ENCODE results near the gene C2orf80. TPM values are rescaled to one million over a fixed set of nuclear protein-coding genes. Genes with fewer than 3 reads are reported as not detected.

The C2orf80 gene
- total RNA-seq, 2 donors from 2014 or later: 0.55 TPM; not detected in 1

DNA sequence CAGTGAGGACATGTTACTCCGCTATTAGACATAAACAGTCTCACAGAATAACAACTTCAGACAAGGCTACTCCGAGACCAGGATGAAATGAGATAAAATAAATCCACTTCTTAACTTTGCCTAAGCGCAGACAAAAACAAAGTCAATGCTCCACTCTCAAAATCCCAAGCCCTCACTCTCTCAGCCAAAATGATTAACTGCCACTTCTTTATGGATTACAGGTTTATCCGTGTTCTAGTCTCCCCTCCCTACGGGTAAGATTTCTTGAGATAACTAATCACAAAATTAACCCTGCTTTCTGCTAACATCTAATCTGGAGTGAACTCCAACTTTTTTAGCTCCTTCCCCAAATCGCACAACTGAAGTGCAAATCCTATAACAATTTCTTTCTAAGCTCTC lies 59.1 kb downstream of the C2orf80 start:
- Mint-ChIP-seq H3K27me3 (ENCODE audit: insufficient read depth) (no peaks in the 10 kb centered on the region), H3K4me3 (no peak overlapping the region), H3K36me3 (ENCODE audit: low read depth) (no peaks in the 10 kb centered on the region), H3K4me1 (peaks cover 10% of the 10 kb centered on the region), H3K9me3 (no peaks in the 10 kb centered on the region), H3K27ac (no peak overlapping the region)
- Histone ChIP-seq H3K27ac (ENCODE audit: low read depth, low read length) (no peak overlapping the region), H3K9me3 (ENCODE audit: control insufficient read depth, low read length) (no peaks in the 10 kb centered on the region), H3K4me1 (ENCODE audit: control insufficient read depth, insufficient read depth, low read length) (no peaks in the 10 kb centered on the region), H3K27me3 (ENCODE audit: control insufficient read depth, insufficient read depth, low read length, poor library complexity, severe bottlenecking) (no peaks in the 10 kb centered on the region), H3K36me3 (ENCODE audit: control insufficient read depth, insufficient read depth, low read length) (no peaks in the 10 kb centered on the region), H3K9ac (ENCODE audit: extremely low read depth, low read length, poor library complexity, severe bottlenecking) (no peak overlapping the region), H3K4me3 (ENCODE audit: low read length) (no peak overlapping the region)
- 89% methylated on average over 4 to 6 of the region's 6 CpGs for WGBS, 2 experiments (ENCODE audit: insufficient coverage in 1 of 2, insufficient read length in 1 of 2)
- TF ChIP-seq, protein P1, sequence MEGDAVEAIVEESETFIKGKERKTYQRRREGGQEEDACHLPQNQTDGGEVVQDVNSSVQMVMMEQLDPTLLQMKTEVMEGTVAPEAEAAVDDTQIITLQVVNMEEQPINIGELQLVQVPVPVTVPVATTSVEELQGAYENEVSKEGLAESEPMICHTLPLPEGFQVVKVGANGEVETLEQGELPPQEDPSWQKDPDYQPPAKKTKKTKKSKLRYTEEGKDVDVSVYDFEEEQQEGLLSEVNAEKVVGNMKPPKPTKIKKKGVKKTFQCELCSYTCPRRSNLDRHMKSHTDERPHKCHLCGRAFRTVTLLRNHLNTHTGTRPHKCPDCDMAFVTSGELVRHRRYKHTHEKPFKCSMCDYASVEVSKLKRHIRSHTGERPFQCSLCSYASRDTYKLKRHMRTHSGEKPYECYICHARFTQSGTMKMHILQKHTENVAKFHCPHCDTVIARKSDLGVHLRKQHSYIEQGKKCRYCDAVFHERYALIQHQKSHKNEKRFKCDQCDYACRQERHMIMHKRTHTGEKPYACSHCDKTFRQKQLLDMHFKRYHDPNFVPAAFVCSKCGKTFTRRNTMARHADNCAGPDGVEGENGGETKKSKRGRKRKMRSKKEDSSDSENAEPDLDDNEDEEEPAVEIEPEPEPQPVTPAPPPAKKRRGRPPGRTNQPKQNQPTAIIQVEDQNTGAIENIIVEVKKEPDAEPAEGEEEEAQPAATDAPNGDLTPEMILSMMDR (conservative IDR thresholded peaks at IDR 0.05): no peak
- no peak for DNase-seq

DNA sequence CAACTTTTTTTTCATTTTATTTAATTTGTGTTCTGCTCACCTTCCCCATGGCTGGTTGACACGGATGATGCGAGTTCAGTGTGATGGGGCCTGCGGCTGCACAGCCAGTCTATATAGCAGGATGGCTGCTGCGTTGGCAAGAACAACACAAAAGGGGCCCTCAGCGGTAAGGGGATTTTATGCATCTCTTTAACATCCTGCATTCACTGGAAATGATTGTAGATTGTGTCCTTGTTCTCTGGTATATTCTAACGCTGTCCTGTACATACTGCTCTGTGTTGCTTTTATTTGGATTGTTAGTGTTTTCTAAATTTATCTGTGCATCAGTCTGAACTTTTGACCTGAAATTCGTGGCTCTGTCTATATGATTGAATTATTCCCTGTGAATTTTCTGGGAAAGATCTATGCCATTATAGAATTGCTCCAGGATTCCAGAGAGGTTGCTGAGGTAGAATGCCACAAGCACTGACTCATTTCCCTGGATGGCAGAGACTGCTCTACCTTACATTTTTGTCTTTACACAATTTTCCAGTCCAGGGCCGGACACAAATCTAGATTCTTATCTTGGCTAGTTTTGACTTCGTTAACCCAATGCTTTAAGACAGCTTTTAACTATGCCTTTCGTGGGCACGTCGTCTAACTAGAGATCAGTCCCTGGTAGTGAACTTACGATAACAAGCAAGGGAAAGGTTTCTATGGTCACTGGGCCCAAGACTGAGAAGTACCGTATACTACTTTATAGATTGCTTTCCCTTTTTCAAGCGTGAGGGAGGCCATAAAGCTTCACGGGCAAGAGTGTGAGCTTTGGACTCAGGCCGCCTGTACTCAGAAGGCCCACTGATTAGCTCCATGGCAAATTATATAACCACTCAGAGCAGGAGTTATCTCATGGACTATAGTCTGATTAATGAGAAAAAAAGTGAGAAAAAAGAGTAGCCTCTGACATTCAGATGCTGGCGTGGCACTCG lies 59.8 kb downstream of the C2orf80 start, which contains the start of gene CRYGC:
TSS of gene CRYGC (minus strand) at position 85 of the 968 bp plus-strand sequence. CDS start at position 49, 36 bp downstream.
- Histone ChIP-seq H3K4me3 (ENCODE audit: low read length) (no peak within 1 kb of the TSS), H3K36me3 (ENCODE audit: control insufficient read depth, insufficient read depth, low read length) (no peaks in the 10 kb centered on the region), H3K27ac (ENCODE audit: low read depth, low read length) (no peak within 1 kb of the TSS), H3K9ac (ENCODE audit: extremely low read depth, low read length, poor library complexity, severe bottlenecking) (no peak within 1 kb of the TSS), H3K9me3 (ENCODE audit: control insufficient read depth, low read length) (no peaks in the 10 kb centered on the region), H3K27me3 (ENCODE audit: control insufficient read depth, insufficient read depth, low read length, poor library complexity, severe bottlenecking) (no peaks in the 10 kb centered on the region), H3K4me1 (ENCODE audit: control insufficient read depth, insufficient read depth, low read length) (no peaks in the 10 kb centered on the region)
- WGBS, 2 experiments (ENCODE audit: insufficient coverage in 1 of 2, insufficient read length in 1 of 2): 89 to 93% methylated on average over 13 to 19 of the region's 19 CpGs
- no peak for DNase-seq
- TF ChIP-seq, protein P1 (conservative IDR thresholded peaks at IDR 0.05): no peak
- Mint-ChIP-seq H3K4me3 (no peak within 1 kb of the TSS), H3K27ac (no peak within 1 kb of the TSS), H3K27me3 (ENCODE audit: insufficient read depth) (no peaks in the 10 kb centered on the region), H3K9me3 (no peaks in the 10 kb centered on the region), H3K36me3 (ENCODE audit: low read depth) (no peaks in the 10 kb centered on the region), H3K4me1 (peaks cover 10% of the 10 kb centered on the region)

DNA sequence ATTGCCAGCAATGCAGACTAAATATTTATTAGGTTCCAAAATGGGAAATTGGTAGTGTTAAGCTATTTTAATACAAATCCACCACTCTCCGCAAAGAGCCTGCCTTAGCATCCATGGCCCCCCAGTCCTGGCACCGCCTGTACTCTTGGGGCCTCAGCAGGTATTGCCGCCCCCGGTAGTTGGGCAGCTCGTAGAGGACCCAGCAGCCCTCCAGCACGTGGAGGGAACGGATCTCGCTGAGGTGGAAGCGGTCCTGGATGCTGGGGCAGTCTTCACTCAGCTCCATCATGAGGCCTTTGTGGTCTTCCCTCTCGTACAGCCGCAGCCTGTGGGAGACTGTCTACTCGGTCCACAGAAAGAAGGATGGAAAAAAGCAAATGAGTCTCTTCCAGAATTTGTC lies 61.7 kb downstream of the C2orf80 start:
- H3K4me3 Mint-ChIP-seq: no peak overlapping the region

More for the DNA sequence above, 61.7 kb downstream of the C2orf80 start:
- Histone ChIP-seq H3K9ac (ENCODE audit: extremely low read depth, low read length, poor library complexity, severe bottlenecking) (no peak overlapping the region), H3K4me1 (ENCODE audit: control insufficient read depth, insufficient read depth, low read length) (no peaks in the 10 kb centered on the region), H3K4me3 (ENCODE audit: low read length) (no peak overlapping the region), H3K9me3 (ENCODE audit: control insufficient read depth, low read length) (no peaks in the 10 kb centered on the region), H3K27me3 (ENCODE audit: control insufficient read depth, insufficient read depth, low read length, poor library complexity, severe bottlenecking) (no peaks in the 10 kb centered on the region), H3K27ac (ENCODE audit: low read depth, low read length) (no peak overlapping the region), H3K36me3 (ENCODE audit: control insufficient read depth, insufficient read depth, low read length) (no peaks in the 10 kb centered on the region)
- Mint-ChIP-seq H3K27me3 (ENCODE audit: insufficient read depth) (no peaks in the 10 kb centered on the region), H3K4me1 (peaks cover 16% of the 10 kb centered on the region), H3K9me3 (no peaks in the 10 kb centered on the region), H3K36me3 (ENCODE audit: low read depth) (no peaks in the 10 kb centered on the region), H3K27ac (no peak overlapping the region)
- WGBS, 2 experiments (ENCODE audit: insufficient coverage in 1 of 2, insufficient read length in 1 of 2): 95% methylated on average over 8 to 12 of the region's 12 CpGs
- no peak for DNase-seq
- TF ChIP-seq, protein P1 (conservative IDR thresholded peaks at IDR 0.05): no peak
